Measurements from ENCODE around the gene CELSR1. TPM values are rescaled to one million over a fixed set of nuclear protein-coding genes. Genes with fewer than 3 reads are reported as not detected.

Gene CELSR1
- total RNA-seq, 1 experiment from 2014 or later = 33.2 TPM

DNA sequence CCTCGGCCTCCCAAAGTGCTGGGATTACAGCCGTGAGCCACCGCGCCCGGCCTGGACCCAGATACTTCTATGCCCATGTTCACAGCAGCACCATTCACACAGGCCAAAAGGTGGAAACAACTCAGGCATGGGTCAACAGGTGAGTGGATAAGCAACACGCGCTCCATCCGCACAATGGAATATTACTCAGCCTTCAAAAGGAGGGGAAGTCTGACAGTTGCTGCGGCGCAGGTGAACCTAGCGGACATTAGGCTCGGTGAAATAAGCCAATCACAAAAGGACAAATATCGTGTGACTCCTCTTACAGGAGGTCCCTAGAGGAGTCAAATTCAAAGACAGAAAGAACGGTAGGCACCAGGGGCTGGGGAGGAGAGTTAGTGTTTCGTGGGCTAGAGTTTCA, 154.9 kb downstream of the CELSR1 start:
- Histone ChIP-seq H3K4me1 (peaks cover 32% of the 10 kb centered on the region), H3K36me3 (ENCODE audit: control insufficient read depth, insufficient read depth, low read length) (0 out of 2 replicates have a peak, but pooled peaks cover 2% of the 10 kb centered on the region), H3K27me3 (replicated peaks; ENCODE audit: control insufficient read depth, insufficient read depth, low read length) (no peaks in the 10 kb centered on the region), H3K4me3 (ENCODE audit: low read depth, low read length) (no peak overlapping the region), H3K9me3 (no peaks in the 10 kb centered on the region)
- BruUV-seq (replicated peaks) = no TSS peak
- Mint-ChIP-seq H3K9me3 (ENCODE audit: unreplicated experiment) (peaks cover 4% of the 10 kb centered on the region), H3K36me3 (ENCODE audit: insufficient read depth, unreplicated experiment) (peaks cover 34% of the 10 kb centered on the region), H3K4me3 (ENCODE audit: unreplicated experiment) (no peak overlapping the region), H3K27ac (ENCODE audit: unreplicated experiment) (peak overlapping the region; percentile 46), H3K27me3 (ENCODE audit: insufficient read depth, unreplicated experiment) (no peaks in the 10 kb centered on the region), H3K4me1 (ENCODE audit: low read depth, unreplicated experiment) (peaks cover 31% of the 10 kb centered on the region)
- intact Hi-C loops (cut with micrococcal nuclease; ENCODE audit: unreplicated experiment) = no loop called here
- TF ChIP-seq, protein P1, sequence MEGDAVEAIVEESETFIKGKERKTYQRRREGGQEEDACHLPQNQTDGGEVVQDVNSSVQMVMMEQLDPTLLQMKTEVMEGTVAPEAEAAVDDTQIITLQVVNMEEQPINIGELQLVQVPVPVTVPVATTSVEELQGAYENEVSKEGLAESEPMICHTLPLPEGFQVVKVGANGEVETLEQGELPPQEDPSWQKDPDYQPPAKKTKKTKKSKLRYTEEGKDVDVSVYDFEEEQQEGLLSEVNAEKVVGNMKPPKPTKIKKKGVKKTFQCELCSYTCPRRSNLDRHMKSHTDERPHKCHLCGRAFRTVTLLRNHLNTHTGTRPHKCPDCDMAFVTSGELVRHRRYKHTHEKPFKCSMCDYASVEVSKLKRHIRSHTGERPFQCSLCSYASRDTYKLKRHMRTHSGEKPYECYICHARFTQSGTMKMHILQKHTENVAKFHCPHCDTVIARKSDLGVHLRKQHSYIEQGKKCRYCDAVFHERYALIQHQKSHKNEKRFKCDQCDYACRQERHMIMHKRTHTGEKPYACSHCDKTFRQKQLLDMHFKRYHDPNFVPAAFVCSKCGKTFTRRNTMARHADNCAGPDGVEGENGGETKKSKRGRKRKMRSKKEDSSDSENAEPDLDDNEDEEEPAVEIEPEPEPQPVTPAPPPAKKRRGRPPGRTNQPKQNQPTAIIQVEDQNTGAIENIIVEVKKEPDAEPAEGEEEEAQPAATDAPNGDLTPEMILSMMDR (IDR thresholded peaks at IDR 0.05; ENCODE audit: insufficient read depth in 1 of 2, low read depth in 1 of 2, low read length in 1 of 2, severe bottlenecking in 1 of 2, unreplicated experiment in 1 of 2) = no peak
- POLR2A ChIA-PET = no interaction called here
- DNase-seq = no peak
- CTCF ChIA-PET = no interaction called here

DNA sequence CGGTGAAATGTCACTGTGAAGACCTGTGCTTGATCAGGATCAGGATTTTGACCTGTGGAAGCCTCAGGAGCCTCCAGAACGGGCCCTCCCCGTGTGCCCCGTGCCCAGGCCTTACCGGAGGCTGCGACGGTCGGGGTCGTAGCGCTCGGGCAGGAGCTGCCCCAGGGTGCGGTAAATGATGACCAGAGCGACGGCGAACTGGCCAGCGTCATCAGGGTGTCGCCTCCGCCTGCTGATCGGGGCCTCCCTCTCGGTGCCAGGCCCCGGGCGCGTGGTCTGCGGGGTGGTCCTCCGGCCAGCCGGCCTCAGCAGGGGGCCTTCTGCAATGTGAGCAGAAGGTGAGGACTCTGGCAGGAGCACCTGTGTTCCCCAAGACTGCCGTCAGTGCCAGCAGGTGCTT, 155.7 kb downstream of the CELSR1 start:
- DNase-seq = no peak
- intact Hi-C loops (cut with micrococcal nuclease; ENCODE audit: unreplicated experiment) = no loop called here
- no peak overlapping the region for H3K4me3 ChIP-seq (ENCODE audit: low read depth, low read length)
- H3K36me3 Mint-ChIP-seq (ENCODE audit: insufficient read depth, unreplicated experiment) = peaks cover 42% of the 10 kb centered on the region
- H3K27ac Mint-ChIP-seq (ENCODE audit: unreplicated experiment) = peak overlapping the region; percentile 99
- no peaks in the 10 kb centered on the region for H3K27me3 ChIP-seq (replicated peaks; ENCODE audit: control insufficient read depth, insufficient read depth, low read length)
- H3K36me3 ChIP-seq (ENCODE audit: control insufficient read depth, insufficient read depth, low read length) = 0 out of 2 replicates have a peak, but pooled peaks cover 2% of the 10 kb centered on the region
- H3K9me3 ChIP-seq = no peaks in the 10 kb centered on the region; the same call in 1 of the 2 replicates
- BruUV-seq (replicated peaks) = no TSS peak
- peaks cover 12% of the 10 kb centered on the region for H3K9me3 Mint-ChIP-seq (ENCODE audit: unreplicated experiment)
- ChIA-PET POLR2A (no interaction called here), CTCF (no interaction called here)
- TF ChIP-seq, protein P1 (IDR thresholded peaks at IDR 0.05; ENCODE audit: insufficient read depth in 1 of 2, low read depth in 1 of 2, low read length in 1 of 2, severe bottlenecking in 1 of 2, unreplicated experiment in 1 of 2) = no peak
- H3K4me1 Mint-ChIP-seq (ENCODE audit: low read depth, unreplicated experiment) = peaks cover 39% of the 10 kb centered on the region
- H3K27me3 Mint-ChIP-seq (ENCODE audit: insufficient read depth, unreplicated experiment) = no peaks in the 10 kb centered on the region
- peaks cover 40% of the 10 kb centered on the region for H3K4me1 ChIP-seq
- no peak overlapping the region for H3K4me3 Mint-ChIP-seq (ENCODE audit: unreplicated experiment)

DNA sequence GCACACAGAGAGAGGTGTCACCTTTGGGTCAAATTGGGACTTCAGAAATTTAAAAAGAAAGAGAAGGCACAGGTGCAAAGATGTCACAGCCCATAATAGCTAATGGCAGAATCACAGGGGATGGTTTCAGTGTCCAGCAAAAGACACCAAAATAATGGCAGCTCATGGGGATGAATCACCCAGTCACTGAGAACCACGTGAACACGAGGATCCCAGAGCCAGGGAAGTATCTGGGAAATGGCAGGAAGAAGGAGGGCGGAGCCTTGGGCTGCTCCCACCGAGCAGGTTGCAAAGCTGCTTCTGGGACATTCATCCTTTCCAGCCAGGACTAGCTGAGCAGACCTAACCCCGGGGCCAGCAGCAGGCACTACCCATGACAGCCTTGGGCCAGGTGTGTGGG, 156.3 kb downstream of the CELSR1 start:
- H3K9me3 ChIP-seq = peaks cover 6% of the 10 kb centered on the region
- peak overlapping the region; percentile 99 for H3K27ac Mint-ChIP-seq (ENCODE audit: unreplicated experiment)
- H3K4me1 Mint-ChIP-seq (ENCODE audit: low read depth, unreplicated experiment) = peaks cover 42% of the 10 kb centered on the region
- H3K27me3 Mint-ChIP-seq (ENCODE audit: insufficient read depth, unreplicated experiment) = no peaks in the 10 kb centered on the region
- POLR2A ChIA-PET = no interaction called here
- H3K9me3 Mint-ChIP-seq (ENCODE audit: unreplicated experiment) = peaks cover 16% of the 10 kb centered on the region
- intact Hi-C loops (cut with micrococcal nuclease; ENCODE audit: unreplicated experiment) = no loop called here
- no peaks in the 10 kb centered on the region for H3K27me3 ChIP-seq (replicated peaks; ENCODE audit: control insufficient read depth, insufficient read depth, low read length)
- H3K4me1 ChIP-seq = peaks cover 40% of the 10 kb centered on the region
- H3K4me3 Mint-ChIP-seq (ENCODE audit: unreplicated experiment) = no peak overlapping the region
- H3K36me3 Mint-ChIP-seq (ENCODE audit: insufficient read depth, unreplicated experiment) = peaks cover 48% of the 10 kb centered on the region
- CTCF ChIA-PET = no interaction called here
- TF ChIP-seq, protein P1 (IDR thresholded peaks at IDR 0.05; ENCODE audit: insufficient read depth in 1 of 2, low read depth in 1 of 2, low read length in 1 of 2, severe bottlenecking in 1 of 2, unreplicated experiment in 1 of 2) = no peak
- no peak for DNase-seq
- H3K4me3 ChIP-seq (ENCODE audit: low read depth, low read length) = no peak overlapping the region
- no TSS peak for BruUV-seq (replicated peaks)
- H3K36me3 ChIP-seq (ENCODE audit: control insufficient read depth, insufficient read depth, low read length) = 0 out of 2 replicates have a peak, but pooled peaks cover 2% of the 10 kb centered on the region
